ENCODE data around the gene LRP1.

DNA sequence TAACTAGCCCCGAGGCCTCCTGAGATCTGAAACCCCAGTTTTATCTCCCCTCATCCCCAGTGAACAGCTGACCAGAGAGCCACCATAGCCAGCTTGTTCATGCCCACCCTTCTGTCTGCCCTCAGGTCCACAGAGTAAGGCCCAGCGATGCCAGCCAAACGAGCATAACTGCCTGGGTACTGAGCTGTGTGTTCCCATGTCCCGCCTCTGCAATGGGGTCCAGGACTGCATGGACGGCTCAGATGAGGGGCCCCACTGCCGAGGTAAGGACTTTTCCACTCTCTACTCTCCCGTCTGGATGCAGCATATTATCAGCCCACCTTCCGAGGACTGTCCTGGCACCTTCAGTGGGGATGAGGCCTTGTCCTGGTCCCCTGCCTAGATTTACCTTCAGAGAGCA, 13.0 kb downstream of the LRP1 start:
- TF ChIP-seq, protein P1, sequence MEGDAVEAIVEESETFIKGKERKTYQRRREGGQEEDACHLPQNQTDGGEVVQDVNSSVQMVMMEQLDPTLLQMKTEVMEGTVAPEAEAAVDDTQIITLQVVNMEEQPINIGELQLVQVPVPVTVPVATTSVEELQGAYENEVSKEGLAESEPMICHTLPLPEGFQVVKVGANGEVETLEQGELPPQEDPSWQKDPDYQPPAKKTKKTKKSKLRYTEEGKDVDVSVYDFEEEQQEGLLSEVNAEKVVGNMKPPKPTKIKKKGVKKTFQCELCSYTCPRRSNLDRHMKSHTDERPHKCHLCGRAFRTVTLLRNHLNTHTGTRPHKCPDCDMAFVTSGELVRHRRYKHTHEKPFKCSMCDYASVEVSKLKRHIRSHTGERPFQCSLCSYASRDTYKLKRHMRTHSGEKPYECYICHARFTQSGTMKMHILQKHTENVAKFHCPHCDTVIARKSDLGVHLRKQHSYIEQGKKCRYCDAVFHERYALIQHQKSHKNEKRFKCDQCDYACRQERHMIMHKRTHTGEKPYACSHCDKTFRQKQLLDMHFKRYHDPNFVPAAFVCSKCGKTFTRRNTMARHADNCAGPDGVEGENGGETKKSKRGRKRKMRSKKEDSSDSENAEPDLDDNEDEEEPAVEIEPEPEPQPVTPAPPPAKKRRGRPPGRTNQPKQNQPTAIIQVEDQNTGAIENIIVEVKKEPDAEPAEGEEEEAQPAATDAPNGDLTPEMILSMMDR (IDR thresholded peaks at IDR 0.05; ENCODE audit: insufficient read depth, low read length): no peak
- TF ChIP-seq, protein P2, sequence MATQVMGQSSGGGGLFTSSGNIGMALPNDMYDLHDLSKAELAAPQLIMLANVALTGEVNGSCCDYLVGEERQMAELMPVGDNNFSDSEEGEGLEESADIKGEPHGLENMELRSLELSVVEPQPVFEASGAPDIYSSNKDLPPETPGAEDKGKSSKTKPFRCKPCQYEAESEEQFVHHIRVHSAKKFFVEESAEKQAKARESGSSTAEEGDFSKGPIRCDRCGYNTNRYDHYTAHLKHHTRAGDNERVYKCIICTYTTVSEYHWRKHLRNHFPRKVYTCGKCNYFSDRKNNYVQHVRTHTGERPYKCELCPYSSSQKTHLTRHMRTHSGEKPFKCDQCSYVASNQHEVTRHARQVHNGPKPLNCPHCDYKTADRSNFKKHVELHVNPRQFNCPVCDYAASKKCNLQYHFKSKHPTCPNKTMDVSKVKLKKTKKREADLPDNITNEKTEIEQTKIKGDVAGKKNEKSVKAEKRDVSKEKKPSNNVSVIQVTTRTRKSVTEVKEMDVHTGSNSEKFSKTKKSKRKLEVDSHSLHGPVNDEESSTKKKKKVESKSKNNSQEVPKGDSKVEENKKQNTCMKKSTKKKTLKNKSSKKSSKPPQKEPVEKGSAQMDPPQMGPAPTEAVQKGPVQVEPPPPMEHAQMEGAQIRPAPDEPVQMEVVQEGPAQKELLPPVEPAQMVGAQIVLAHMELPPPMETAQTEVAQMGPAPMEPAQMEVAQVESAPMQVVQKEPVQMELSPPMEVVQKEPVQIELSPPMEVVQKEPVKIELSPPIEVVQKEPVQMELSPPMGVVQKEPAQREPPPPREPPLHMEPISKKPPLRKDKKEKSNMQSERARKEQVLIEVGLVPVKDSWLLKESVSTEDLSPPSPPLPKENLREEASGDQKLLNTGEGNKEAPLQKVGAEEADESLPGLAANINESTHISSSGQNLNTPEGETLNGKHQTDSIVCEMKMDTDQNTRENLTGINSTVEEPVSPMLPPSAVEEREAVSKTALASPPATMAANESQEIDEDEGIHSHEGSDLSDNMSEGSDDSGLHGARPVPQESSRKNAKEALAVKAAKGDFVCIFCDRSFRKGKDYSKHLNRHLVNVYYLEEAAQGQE (IDR thresholded peaks at IDR 0.05; ENCODE audit: insufficient replicate concordance, low read depth): no peak
- TF ChIP-seq POLR2AphosphoS5 (IDR thresholded peaks at IDR 0.05; ENCODE audit: low read depth) (no peak), GABPA (IDR thresholded peaks at IDR 0.05; ENCODE audit: low read depth) (no peak)
